Smooth muscle cell (in vitro differentiated cells): ENCODE results near the gene ITPK1. TPM values are rescaled to one million over a fixed set of nuclear protein-coding genes. Genes with fewer than 3 reads are reported as not detected.

Experiments
- DNase-seq: peaks from one replicate; lab custom pipeline; 2025; ENCODE audit not compliant: unreplicated experiment; lab: John Stamatoyannopoulos, UW
- H2AFZ ChIP-seq: fragments of 200-600 bp; sonication (generic); 2 replicates; pipeline ENCODE4 v1.6.0; 2016; ENCODE audit warnings: antibody characterized with exemption, low read depth, mild to moderate bottlenecking
- H3F3A ChIP-seq: fragments of 200-600 bp; sonication (generic); 2 replicates; pipeline ENCODE4 v1.6.0; 2017; ENCODE audit warnings: antibody characterized with exemption, low read depth
- H3K27ac ChIP-seq: fragments of 200-600 bp; sonication (generic); 2 replicates; pipeline ENCODE4 v1.5.1; 2016; ENCODE audit warnings: low read depth, mild to moderate bottlenecking
- H3K27me3 ChIP-seq: fragments of 200-600 bp; sonication (generic); 2 replicates; pipeline ENCODE4 v1.6.1; 2016; ENCODE audit warnings: low read depth, mild to moderate bottlenecking
- H3K36me3 ChIP-seq: fragments of 200-600 bp; sonication (generic); 2 replicates; pipeline ENCODE4 v1.5.1; 2016; ENCODE audit warnings: low read depth
- H3K4me1 ChIP-seq: fragments of 200-600 bp; sonication (generic); 2 replicates; pipeline ENCODE4 v1.5.1; 2016; ENCODE audit warnings: low read depth
- H3K4me2 ChIP-seq: fragments of 200-600 bp; sonication (generic); 2 replicates; pipeline ENCODE4 v1.6.0; 2016; ENCODE audit warnings: mild to moderate bottlenecking
- H3K4me3 ChIP-seq: fragments of 200-600 bp; sonication (generic); 2 replicates; pipeline ENCODE4 v1.5.1; 2016; ENCODE audit warnings: mild to moderate bottlenecking
- H3K79me2 ChIP-seq: fragments of 200-600 bp; sonication (generic); 2 replicates; pipeline ENCODE4 v1.6.0; 2016; ENCODE audit warnings: low read depth, mild to moderate bottlenecking
- H3K9ac ChIP-seq: fragments of 200-600 bp; sonication (generic); 2 replicates; pipeline ENCODE4 v1.6.0; 2016; ENCODE audit warnings: low read depth
- H3K9me3 ChIP-seq: fragments of 200-600 bp; sonication (generic); replicated peaks from 2 replicates; pipeline ENCODE4 v1.5.1; 2016; ENCODE audit warnings: low read depth
- H4K20me1 ChIP-seq: fragments of 200-600 bp; sonication (generic); 2 replicates; pipeline ENCODE4 v1.6.0; 2016; ENCODE audit warnings: low read depth
- CTCF ChIP-seq: fragments of 200-600 bp; sonication (generic); IDR thresholded peaks from 2 replicates; pipeline ENCODE4 v1.5.1; 2017; ENCODE audit warnings: borderline replicate concordance, mild to moderate bottlenecking, antibody characterized with exemption; ENCODE audit not compliant: insufficient read depth, poor library complexity, severe bottlenecking
- WGBS: methylation state at CpG from one replicate; pipeline ENCODE4 v1.1.7; 2016; ENCODE audit warnings: low lambda C conversion rate; 5-methylcytosine and 5-hydroxymethylcytosine counted together
- polyA plus RNA-seq: library from polyadenylated mRNA; unstranded; fragments of >200 nt; fragmentation: Nextera tagmentation; extraction: Ambion mirVana; gene quantifications from 2 replicates; pipeline ENCODE4 v1.2.1, GENCODE V29; 2016
- total RNA-seq: library from RNA; depleted of rRNA; stranded (reverse); fragments of >200 nt; gene quantifications from 2 replicates; pipeline ENCODE4 v1.2.3, GENCODE V29; 2014

Gene ITPK1
- total and polyA plus RNA-seq, 2 experiments from 2014 or later = 9.2 to 14.2 TPM

DNA sequence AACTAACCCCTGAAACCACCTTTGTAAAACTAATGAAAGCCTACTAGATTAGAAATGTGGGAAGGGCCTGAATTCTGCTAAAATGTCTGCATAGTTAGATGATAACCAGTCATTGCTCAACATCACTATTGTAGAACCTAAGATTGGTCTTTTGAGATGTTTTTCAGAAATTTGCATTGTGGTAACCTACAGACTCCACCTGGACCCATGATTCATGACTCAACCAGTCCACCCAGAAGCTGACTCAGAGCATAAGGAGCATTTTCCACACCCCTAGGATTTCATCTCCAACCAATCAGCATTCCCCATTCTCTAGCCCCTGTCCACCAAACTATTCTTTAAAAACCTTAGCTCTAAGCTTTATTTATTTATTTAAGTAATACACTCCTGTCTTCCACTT is 223.1 kb downstream of the ITPK1 start:
- H3K27ac ChIP-seq = no peak overlapping the region
- TF ChIP-seq CTCF = no peak
- DNase-seq = no peak
- H2AFZ ChIP-seq = no peak overlapping the region
- H3K4me1 ChIP-seq = no peaks in the 10 kb centered on the region
- no peaks in the 10 kb centered on the region for H3K9me3 ChIP-seq
- H3K36me3 ChIP-seq = no peaks in the 10 kb centered on the region
- no peak overlapping the region for H3K4me3 ChIP-seq
- H4K20me1 ChIP-seq = no peaks in the 10 kb centered on the region
- H3K79me2 ChIP-seq = no peaks in the 10 kb centered on the region
- no peaks in the 10 kb centered on the region for H3F3A ChIP-seq
- no peaks in the 10 kb centered on the region for H3K27me3 ChIP-seq
- H3K9ac ChIP-seq = no peak overlapping the region
- H3K4me2 ChIP-seq = no peak overlapping the region

DNA sequence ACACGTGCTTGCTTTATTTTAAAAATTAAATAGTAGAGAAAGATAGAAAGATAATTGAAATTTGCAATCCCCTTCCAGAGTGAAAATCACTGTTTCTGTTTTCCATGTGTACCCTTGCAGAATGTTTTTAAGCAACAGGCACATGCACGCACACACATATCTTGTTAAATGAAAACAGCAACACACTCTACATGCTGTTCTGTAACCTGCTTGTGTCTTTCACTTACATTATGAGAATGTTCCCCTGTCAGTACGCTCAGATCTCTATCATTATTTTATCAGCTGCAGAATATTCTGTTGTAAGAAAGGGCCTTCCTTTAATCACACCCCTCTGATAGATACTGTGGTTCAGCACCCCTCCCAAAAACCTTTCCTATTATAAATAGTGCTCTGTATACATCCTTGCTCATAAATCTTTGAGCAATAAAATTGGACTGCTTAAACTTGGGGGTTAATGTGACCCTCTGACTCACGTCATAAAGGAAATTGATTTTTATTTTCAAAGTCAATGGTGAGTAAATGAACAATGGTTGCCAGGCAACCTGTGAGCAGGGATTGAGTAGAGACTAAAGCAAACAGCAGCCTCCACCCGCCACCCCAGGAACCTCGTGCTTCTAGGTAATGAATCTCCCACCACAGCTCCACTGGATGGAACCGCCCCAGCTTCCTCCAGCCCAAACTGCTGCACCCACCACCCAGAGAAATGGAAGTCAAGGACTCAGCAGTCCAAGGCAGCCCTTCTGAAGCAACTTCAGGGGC is 224.7 kb downstream of the ITPK1 start:
- no peak for TF ChIP-seq CTCF
- no peaks in the 10 kb centered on the region for H3K9me3 ChIP-seq
- H3K79me2 ChIP-seq = no peaks in the 10 kb centered on the region
- no peaks in the 10 kb centered on the region for H3K4me1 ChIP-seq
- H3K4me2 ChIP-seq = no peak overlapping the region
- no peak overlapping the region for H3K4me3 ChIP-seq
- no peaks in the 10 kb centered on the region for H3K27me3 ChIP-seq
- H3K9ac ChIP-seq = no peak overlapping the region
- no peaks in the 10 kb centered on the region for H3K36me3 ChIP-seq
- no peaks in the 10 kb centered on the region for H4K20me1 ChIP-seq
- WGBS = 81% methylated on average over 7 of the region's 7 CpGs
- H2AFZ ChIP-seq = no peak overlapping the region
- no peaks in the 10 kb centered on the region for H3F3A ChIP-seq
- no peak overlapping the region for H3K27ac ChIP-seq
- DNase-seq = no peak

DNA sequence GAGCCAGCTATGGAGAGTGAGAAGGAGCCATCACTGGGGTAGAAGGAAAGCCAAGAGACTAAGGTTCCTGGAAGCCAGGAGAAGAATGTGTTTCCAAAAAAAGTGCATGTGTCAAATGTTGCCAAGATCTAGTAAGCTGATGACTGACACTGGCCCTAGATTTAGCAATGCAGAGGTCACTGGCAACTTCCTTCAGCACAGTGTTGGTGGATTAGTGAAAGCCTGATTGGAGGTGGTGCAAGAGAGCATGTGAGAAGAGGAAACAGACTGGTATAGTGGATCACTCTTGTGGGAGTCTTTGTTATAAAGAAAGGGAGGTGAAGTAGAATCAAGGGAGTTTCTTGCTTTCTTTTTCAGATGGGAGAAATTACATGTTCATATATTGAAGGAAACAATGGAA is 226.8 kb downstream of the ITPK1 start:
- Histone ChIP-seq H3K4me1 (no peaks in the 10 kb centered on the region), H3K9me3 (no peaks in the 10 kb centered on the region), H2AFZ (no peak overlapping the region), H4K20me1 (no peaks in the 10 kb centered on the region), H3K36me3 (no peaks in the 10 kb centered on the region), H3K9ac (no peak overlapping the region), H3K79me2 (no peaks in the 10 kb centered on the region), H3K27me3 (no peaks in the 10 kb centered on the region), H3K4me3 (no peak overlapping the region), H3K27ac (no peak overlapping the region), H3K4me2 (no peak overlapping the region), H3F3A (no peaks in the 10 kb centered on the region)
- no peak for DNase-seq
- no peak for TF ChIP-seq CTCF

GRCh38 chr14:92887157-92887556 is 228.6 kb downstream of the ITPK1 start:
- no peaks in the 10 kb centered on the region for H4K20me1 ChIP-seq
- H3K4me3 ChIP-seq = no peak overlapping the region
- H3K79me2 ChIP-seq = no peaks in the 10 kb centered on the region
- no peaks in the 10 kb centered on the region for H3K27me3 ChIP-seq
- WGBS = 77% methylated on average over 1 of the region's 1 CpG
- no peak overlapping the region for H3K27ac ChIP-seq
- DNase-seq = no peak
- H3K4me1 ChIP-seq = no peaks in the 10 kb centered on the region
- no peak for TF ChIP-seq CTCF
- H3K9ac ChIP-seq = no peak overlapping the region
- no peak overlapping the region for H3K4me2 ChIP-seq
- no peaks in the 10 kb centered on the region for H3K9me3 ChIP-seq
- H3F3A ChIP-seq = no peaks in the 10 kb centered on the region
- H3K36me3 ChIP-seq = no peaks in the 10 kb centered on the region
- H2AFZ ChIP-seq = no peak overlapping the region
